Activated naive CD8-positive, alpha-beta T cell treated with anti-CD3 and anti-CD28 coated beads for 36 hours (primary cell): ENCODE results near the gene HS3ST5. TPM values are rescaled to one million over a fixed set of nuclear protein-coding genes. Genes with fewer than 3 reads are reported as not detected.
"Not testable (repeated sequence)": the region's sequence is repeated elsewhere in the genome, so short reads cannot be mapped to it uniquely, and the experiment has no call there.

Experiments used
- DNase-seq: peaks from one replicate; pipeline ENCODE4 v3.0.0; 2021
- H3K27ac Mint-ChIP-seq: one replicate; pipeline ENCODE4 v1.8.0; 2022; ENCODE audit warnings: mild to moderate bottlenecking, moderate library complexity, mixed read lengths
- H3K27me3 Mint-ChIP-seq: one replicate; pipeline ENCODE4 v1.8.0; 2022; ENCODE audit warnings: mild to moderate bottlenecking, mixed read lengths
- H3K36me3 Mint-ChIP-seq: one replicate; pipeline ENCODE4 v1.8.0; 2021; ENCODE audit warnings: mild to moderate bottlenecking, mixed read lengths
- H3K4me1 Mint-ChIP-seq: one replicate; pipeline ENCODE4 v1.8.0; 2021; ENCODE audit warnings: mixed read lengths
- H3K4me3 Mint-ChIP-seq: one replicate; pipeline ENCODE4 v1.8.0; 2022; ENCODE audit warnings: mild to moderate bottlenecking, moderate library complexity, mixed read lengths
- H3K9me3 Mint-ChIP-seq: one replicate; pipeline ENCODE4 v1.8.0; 2022; ENCODE audit warnings: mixed read lengths
- total RNA-seq, 2 experiments: library from RNA; stranded (reverse); gene quantifications; one replicate each; pipeline ENCODE4 v1.2.3, GENCODE V29; 2021

Gene HS3ST5
- total RNA-seq, 2 experiments from 2014 or later, result not detected

DNA sequence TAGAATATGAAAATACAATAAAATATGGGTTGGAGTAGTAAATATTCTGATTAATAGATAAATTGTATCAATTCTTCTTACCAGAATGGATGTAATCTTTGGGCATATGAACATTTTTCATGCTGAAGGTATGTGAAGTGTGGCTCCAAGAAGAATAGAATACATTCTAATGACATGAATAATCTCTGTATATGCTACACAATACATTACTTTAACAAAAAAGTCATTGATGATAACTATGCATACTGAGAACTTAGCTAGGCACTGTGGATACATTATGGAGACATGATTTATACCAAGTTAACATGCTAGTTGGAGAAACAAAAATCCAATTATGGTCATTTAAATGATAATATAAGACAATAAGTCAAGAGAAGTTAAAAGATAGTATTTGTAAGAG is 309.2 kb downstream of the HS3ST5 start:
- Mint-ChIP-seq H3K27me3 (peaks cover 10% of the 10 kb centered on the region), H3K9me3 (peaks cover 5% of the 10 kb centered on the region), H3K4me3 (no peak overlapping the region), H3K36me3 (no peaks in the 10 kb centered on the region), H3K27ac (no peak overlapping the region), H3K4me1 (no peaks in the 10 kb centered on the region)
- DNase-seq, result no peak

DNA sequence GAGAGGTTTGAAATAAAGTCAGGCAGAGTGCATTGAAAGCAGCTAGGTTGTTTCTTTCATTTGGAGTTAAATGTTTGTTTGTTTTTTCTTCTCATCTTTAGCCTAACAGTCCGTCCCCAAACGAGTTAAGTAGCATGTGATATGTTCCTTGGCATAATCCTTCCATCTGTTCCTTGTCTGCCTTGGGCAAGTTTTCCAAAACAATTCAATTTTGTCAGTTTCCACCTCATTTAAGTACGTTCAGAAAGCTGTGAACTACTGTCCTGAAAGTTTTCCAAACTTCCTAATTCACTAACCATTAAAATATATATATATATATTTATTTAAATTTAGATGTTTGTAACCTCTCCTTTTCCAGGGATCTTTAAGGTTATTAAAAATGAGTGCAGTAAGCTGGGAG is 310.1 kb downstream of the HS3ST5 start:
- Mint-ChIP-seq H3K36me3 (no peaks in the 10 kb centered on the region), H3K27me3 (peaks cover 11% of the 10 kb centered on the region), H3K4me3 (no peak overlapping the region), H3K4me1 (no peaks in the 10 kb centered on the region), H3K9me3 (peaks cover 5% of the 10 kb centered on the region), H3K27ac (no peak overlapping the region)
- no peak for DNase-seq

DNA sequence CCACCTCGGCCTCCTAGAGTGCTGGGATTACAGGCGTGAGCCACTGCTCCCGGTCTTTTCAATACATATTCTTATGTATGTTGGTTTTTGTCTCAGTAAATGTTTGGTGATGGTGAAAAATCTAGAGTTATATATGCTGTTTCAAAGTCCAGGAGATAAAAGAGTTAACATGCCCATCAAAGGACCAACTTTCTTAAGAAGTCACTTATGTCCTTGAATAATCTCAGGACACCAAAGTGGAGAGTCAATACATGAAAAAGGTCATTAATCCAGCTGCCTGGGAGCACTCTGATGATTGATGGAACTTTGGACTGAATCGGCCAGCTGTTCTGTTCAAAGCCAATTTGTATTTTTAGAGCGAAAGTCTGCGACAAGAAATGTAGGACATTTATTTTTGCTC is 312.1 kb downstream of the HS3ST5 start:
- Mint-ChIP-seq H3K4me3 (no peak overlapping the region), H3K4me1 (no peaks in the 10 kb centered on the region), H3K27me3 (peaks cover 9% of the 10 kb centered on the region), H3K36me3 (no peaks in the 10 kb centered on the region), H3K27ac (no peak overlapping the region), H3K9me3 (peaks cover 5% of the 10 kb centered on the region)
- no peak for DNase-seq

DNA sequence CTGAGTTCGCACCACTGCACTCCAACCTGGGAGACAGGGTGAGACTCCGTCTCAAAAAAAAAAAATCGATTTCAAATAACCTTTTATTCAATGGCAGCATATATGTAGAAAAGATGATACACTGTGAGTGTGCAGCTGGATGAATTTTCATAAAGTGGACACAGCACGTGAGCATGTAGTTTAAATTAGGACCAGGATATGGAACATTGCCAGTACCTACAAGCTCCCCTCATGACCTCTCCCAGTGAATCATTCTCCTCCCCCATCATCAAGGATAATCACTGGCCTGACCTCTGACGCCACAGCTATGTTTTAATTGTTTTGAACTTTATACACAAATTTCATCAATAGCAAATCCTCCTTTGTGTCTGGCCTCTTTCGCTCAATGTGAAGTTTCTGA is 318.1 kb downstream of the HS3ST5 start:
- DNase-seq, result no peak
- no peak overlapping the region for H3K4me3 Mint-ChIP-seq
- H3K36me3 Mint-ChIP-seq, result no peaks in the 10 kb centered on the region
- H3K4me1 Mint-ChIP-seq, result no peaks in the 10 kb centered on the region
- H3K27me3 Mint-ChIP-seq, result peaks cover 3% of the 10 kb centered on the region
- H3K27ac Mint-ChIP-seq, result no peak overlapping the region
- no peaks in the 10 kb centered on the region for H3K9me3 Mint-ChIP-seq

DNA sequence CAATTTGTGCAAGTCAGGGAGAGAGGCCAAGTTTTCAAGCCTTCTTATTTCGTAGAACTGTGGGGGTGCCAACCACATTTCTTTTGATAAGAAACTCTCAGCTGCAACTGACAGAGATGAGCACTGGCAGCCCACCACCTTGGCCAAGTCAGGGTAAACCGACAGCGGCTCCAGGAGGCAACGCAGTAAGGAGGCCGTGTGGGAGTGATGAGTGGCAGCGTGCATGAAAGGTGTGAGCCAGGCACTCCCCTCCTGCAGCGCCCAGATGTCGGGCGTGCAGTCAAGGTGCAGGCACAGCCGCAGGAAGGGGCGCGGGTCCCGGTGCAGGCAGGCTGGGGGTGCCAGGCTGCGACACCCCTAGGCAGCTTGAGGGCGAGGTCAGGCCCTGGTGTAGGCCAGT is 322.6 kb downstream of the HS3ST5 start:
- no peak overlapping the region for H3K27ac Mint-ChIP-seq
- no peaks in the 10 kb centered on the region for H3K9me3 Mint-ChIP-seq
- no peak for DNase-seq
- no peaks in the 10 kb centered on the region for H3K27me3 Mint-ChIP-seq
- H3K4me3 Mint-ChIP-seq, result no peak overlapping the region
- H3K36me3 Mint-ChIP-seq, result no peaks in the 10 kb centered on the region
- no peaks in the 10 kb centered on the region for H3K4me1 Mint-ChIP-seq

DNA sequence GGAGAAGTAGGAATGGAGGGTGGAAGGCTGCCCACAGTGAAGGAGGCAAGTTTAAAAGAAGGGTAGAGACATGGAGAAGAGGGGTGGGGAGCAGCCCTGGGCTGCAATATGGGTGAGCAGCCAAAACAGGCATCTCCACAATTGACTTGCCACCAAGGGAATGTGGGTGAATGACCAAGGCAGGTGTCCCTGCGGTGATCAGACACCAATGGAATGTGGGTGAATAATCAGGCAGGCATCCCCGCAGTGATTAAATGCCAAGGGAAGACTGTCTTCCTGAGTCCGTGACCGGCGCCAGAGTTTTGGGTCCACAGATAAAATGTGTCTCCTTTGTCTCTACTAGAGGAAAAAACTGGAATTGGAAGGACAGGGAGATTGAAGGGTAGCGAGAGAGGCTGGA is 325.7 kb downstream of the HS3ST5 start:
- DNase-seq, H3K9me3 Mint-ChIP-seq, H3K27ac Mint-ChIP-seq, H3K36me3 Mint-ChIP-seq, H3K4me3 Mint-ChIP-seq, H3K27me3 Mint-ChIP-seq, H3K4me1 Mint-ChIP-seq: not testable (repeated sequence)

DNA sequence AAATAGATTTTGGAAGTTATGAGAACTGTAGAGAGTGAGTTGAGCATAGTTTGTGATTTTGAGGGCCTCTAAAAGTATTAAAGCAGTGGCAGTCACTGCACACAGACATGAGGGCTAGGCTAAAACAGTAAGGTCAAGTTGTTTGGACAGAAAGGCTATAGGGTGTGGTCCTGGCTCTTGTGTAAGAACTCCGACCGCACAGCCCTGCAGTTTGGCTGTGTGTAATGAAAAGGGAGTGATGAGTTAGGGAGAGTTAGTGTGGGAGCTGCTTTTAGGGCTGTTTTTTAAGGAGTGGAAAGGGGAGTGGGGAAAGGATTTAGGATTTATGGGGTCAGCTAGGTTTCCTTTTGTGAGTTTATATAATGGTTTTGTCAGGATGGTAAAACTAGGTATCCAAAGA is 328.7 kb downstream of the HS3ST5 start:
- not testable (repeated sequence) for H3K9me3 Mint-ChIP-seq, H3K27me3 Mint-ChIP-seq, H3K4me3 Mint-ChIP-seq, H3K4me1 Mint-ChIP-seq, H3K27ac Mint-ChIP-seq, H3K36me3 Mint-ChIP-seq, DNase-seq

DNA sequence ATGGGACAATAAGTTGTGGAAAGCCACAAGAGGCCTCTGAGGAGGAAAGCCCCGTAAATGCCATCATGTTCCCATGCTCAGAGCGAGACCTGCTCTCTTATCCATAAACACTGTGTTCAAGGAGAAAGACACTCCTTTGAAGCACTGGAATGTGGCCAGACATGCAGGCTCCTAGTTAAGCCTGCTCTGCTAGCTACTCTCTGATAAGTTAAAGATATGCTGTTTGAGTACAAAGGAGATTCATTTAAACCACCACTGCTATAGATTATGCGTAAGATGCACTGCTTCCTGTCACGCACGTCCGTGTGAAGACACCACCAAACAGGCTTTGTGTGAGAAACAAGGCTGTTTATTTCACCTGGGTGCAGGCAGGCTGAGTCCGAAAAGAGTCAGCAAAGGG is 331.3 kb downstream of the HS3ST5 start:
- not testable (repeated sequence) for H3K27ac Mint-ChIP-seq, DNase-seq, H3K4me3 Mint-ChIP-seq, H3K9me3 Mint-ChIP-seq, H3K4me1 Mint-ChIP-seq, H3K36me3 Mint-ChIP-seq
- peaks cover 14% of the 10 kb centered on the region for H3K27me3 Mint-ChIP-seq

DNA sequence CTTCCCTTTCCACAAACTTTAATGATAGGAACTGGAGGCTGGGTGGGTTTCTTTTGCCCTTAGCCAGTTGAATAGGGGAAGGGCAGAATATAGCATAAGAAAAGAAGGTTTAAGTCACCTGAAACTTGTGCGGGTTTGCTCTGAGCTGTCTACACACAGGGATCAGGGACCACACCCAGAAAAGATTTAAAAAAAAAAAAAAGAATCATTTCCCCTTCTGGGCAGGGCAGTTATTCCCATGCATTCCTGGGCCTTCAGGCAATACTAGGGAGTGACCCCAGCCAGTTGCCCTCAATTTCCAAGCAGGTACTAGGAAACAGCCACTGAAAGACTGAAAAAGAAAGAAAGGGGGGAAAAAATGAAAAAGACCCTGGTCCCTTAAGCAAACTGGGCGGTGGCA is 332.3 kb downstream of the HS3ST5 start:
- H3K27me3 Mint-ChIP-seq, result peaks cover 20% of the 10 kb centered on the region
- no peak for DNase-seq
- H3K4me1 Mint-ChIP-seq, result peaks cover 8% of the 10 kb centered on the region
- H3K4me3 Mint-ChIP-seq, result no peak overlapping the region
- no peaks in the 10 kb centered on the region for H3K9me3 Mint-ChIP-seq
- H3K36me3 Mint-ChIP-seq, result no peaks in the 10 kb centered on the region
- H3K27ac Mint-ChIP-seq, result no peak overlapping the region

DNA sequence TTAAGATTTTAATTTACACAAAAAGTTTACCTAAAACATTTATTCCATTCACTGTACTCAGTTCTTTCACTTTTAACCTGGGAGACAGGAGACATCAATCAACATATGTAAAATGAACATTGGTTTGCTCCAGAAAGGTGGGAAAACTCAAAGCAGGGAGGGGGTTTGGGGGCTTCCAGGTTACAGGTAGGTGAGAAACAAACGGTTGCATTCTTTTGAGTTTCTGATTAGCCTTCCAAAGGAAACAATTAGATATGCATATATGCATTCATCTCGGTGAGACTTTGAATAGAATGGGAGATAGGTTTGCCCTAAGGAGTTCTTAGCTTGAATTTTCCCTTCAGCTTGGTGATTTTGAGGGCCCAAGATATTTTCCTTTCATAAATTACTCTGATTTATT is 333.6 kb downstream of the HS3ST5 start:
- peaks cover 20% of the 10 kb centered on the region for H3K27me3 Mint-ChIP-seq
- no peak overlapping the region for H3K4me3 Mint-ChIP-seq
- no peak overlapping the region for H3K27ac Mint-ChIP-seq
- H3K9me3 Mint-ChIP-seq, result peaks cover 2% of the 10 kb centered on the region
- H3K36me3 Mint-ChIP-seq, result no peaks in the 10 kb centered on the region
- peaks cover 8% of the 10 kb centered on the region for H3K4me1 Mint-ChIP-seq
- DNase-seq, result no peak

DNA sequence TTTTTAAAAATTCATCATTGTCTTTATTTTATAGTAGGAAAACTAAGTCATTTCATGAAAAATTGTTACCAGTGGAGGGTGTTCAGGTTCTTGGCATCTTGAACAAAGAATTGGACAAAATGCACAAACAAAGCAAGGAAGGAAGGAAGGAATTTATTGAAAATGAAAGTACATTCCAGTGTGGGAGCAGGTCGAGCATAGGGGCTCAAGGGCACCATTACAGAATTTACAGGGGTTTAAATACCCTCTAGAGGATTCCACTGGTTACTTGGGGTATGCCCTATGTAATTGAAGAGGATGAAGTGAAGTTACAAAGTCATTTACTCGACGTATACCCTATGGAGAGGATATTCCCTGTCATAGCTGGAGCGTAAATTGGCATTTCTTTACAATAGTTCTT is 334.5 kb downstream of the HS3ST5 start:
- peaks cover 8% of the 10 kb centered on the region for H3K4me1 Mint-ChIP-seq
- H3K27ac Mint-ChIP-seq, result no peak overlapping the region
- peaks cover 20% of the 10 kb centered on the region for H3K27me3 Mint-ChIP-seq
- H3K4me3 Mint-ChIP-seq, result no peak overlapping the region
- H3K9me3 Mint-ChIP-seq, result peaks cover 2% of the 10 kb centered on the region
- no peak for DNase-seq
- no peaks in the 10 kb centered on the region for H3K36me3 Mint-ChIP-seq

DNA sequence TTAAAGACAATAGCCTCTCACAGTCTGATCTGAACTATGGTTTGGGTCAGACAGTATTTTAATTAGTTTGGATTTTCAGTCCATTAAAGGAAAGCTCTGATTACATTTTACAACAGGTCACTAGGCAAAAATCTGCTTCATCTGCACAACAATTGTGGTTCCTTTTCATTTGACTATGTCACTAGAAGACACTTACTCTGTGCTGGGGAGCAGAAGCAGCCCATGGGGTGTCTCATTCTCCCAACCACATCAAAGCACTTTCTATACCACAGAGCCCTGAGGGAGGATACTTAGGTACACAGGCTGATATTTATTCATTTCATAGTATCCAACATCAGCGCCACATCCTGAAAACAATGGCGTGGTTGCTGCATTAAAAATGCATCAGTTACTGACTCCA is 335.3 kb downstream of the HS3ST5 start:
- peaks cover 20% of the 10 kb centered on the region for H3K27me3 Mint-ChIP-seq
- no peak for DNase-seq
- H3K4me3 Mint-ChIP-seq, result no peak overlapping the region
- H3K9me3 Mint-ChIP-seq, result peaks cover 2% of the 10 kb centered on the region
- H3K4me1 Mint-ChIP-seq, result peaks cover 8% of the 10 kb centered on the region
- H3K27ac Mint-ChIP-seq, result no peak overlapping the region
- no peaks in the 10 kb centered on the region for H3K36me3 Mint-ChIP-seq
